HFFc6 (cell line): Measurements from ENCODE around the gene ZSCAN22. TPM values are rescaled to one million over a fixed set of nuclear protein-coding genes. Genes with fewer than 3 reads are reported as not detected.

Source experiments
- DNase-seq: peaks from one replicate; pipeline ENCODE4 v3.0.0-alpha.2; 2018
- H3K27ac Mint-ChIP-seq: 2 replicates; pipeline ENCODE4 v1.8.0; 2020; ENCODE audit warnings: mild to moderate bottlenecking, mixed read lengths
- H3K27me3 Mint-ChIP-seq: 2 replicates; pipeline ENCODE4 v1.8.0; 2021; ENCODE audit warnings: mild to moderate bottlenecking, moderate library complexity, mixed read lengths; ENCODE audit not compliant: insufficient read depth
- H3K36me3 Mint-ChIP-seq: 2 replicates; pipeline ENCODE4 v1.8.0; 2021; ENCODE audit warnings: low read depth, mixed read lengths
- H3K4me1 Mint-ChIP-seq: 2 replicates; pipeline ENCODE4 v1.8.0; 2020; ENCODE audit warnings: low read depth, mixed read lengths
- H3K4me3 Mint-ChIP-seq: 2 replicates; pipeline ENCODE4 v1.8.0; 2020; ENCODE audit warnings: mild to moderate bottlenecking, moderate library complexity, mixed read lengths
- H3K9me3 Mint-ChIP-seq: 2 replicates; pipeline ENCODE4 v1.8.0; 2020; ENCODE audit warnings: mild to moderate bottlenecking, mixed read lengths
- CTCF ChIP-seq: fragments of 200-600 bp; sonication (generic); IDR thresholded peaks from 2 replicates; pipeline ENCODE4 v1.5.0; 2021; ENCODE audit warnings: antibody characterized with exemption, mild to moderate bottlenecking
- long read RNA-seq: library from polyadenylated mRNA; unstranded; transcript quantifications from one replicate; pipeline ENCODE4 v2.0.0, GENCODE V29; 2019
- total RNA-seq, 6 experiments: library from RNA; stranded (reverse); fragmentation: NEBNext Ultra II Directional; extraction: Animal tissue kit (Norgen Biotek cat#: 25700); gene quantifications; 2 replicates in 1 of 6; 3 replicates in 5 of 6; pipeline ENCODE4 v1.2.3, GENCODE V29; 2021

ZSCAN22 gene
- total RNA-seq: 1 to 10 TPM; 2.5 to 3.0 (median 2.8) TPM
- long read RNA-seq, partial matches to known transcripts: 0 of 2 reads
- long read RNA-seq, other reads (novel, unspliced or antisense): 2 of 2 reads

GRCh38 chr19:58326914-58327726 is at the start of gene ZSCAN22:
Gene ZSCAN22, plus strand, starts transcription at chr19:58326994. Its CDS starts 7,809 bp downstream, at chr19:58334803.
- H3K36me3 Mint-ChIP-seq: peaks cover 8% of the 10 kb centered on the region
- H3K27me3 Mint-ChIP-seq: no peaks in the 10 kb centered on the region; the same call in 1 of the 2 replicates
- H3K4me1 Mint-ChIP-seq: peaks cover 18% of the 10 kb centered on the region
- H3K27ac Mint-ChIP-seq: no peak within 1 kb of the TSS
- no peak for TF ChIP-seq CTCF
- H3K4me3 Mint-ChIP-seq: no peak within 1 kb of the TSS
- DNase-seq: peak; percentile 95
- H3K9me3 Mint-ChIP-seq: no peaks in the 10 kb centered on the region

- peaks cover 41% of the 10 kb centered on the region for H3K4me1 Mint-ChIP-seq
- peaks cover 2% of the 10 kb centered on the region for H3K27me3 Mint-ChIP-seq
- peaks cover 73% of the 10 kb centered on the region for H3K9me3 Mint-ChIP-seq
- H3K27ac Mint-ChIP-seq: no peak overlapping the region
- peaks cover 66% of the 10 kb centered on the region for H3K36me3 Mint-ChIP-seq
- H3K4me3 Mint-ChIP-seq: peak overlapping the region; percentile 47; the same call in 1 of the 2 replicates
- DNase-seq: no peak
- no peak for TF ChIP-seq CTCF
Observed at GRCh38 chr19:58277197-58277596, 49.6 kb upstream of the ZSCAN22 start.

- Mint-ChIP-seq H3K4me3 (peak overlapping the region; percentile 99), H3K36me3 (peaks cover 64% of the 10 kb centered on the region), H3K27ac (peak overlapping the region; percentile 95), H3K4me1 (peaks cover 41% of the 10 kb centered on the region), H3K27me3 (peaks cover 2% of the 10 kb centered on the region), H3K9me3 (peaks cover 66% of the 10 kb centered on the region)
- no peak for TF ChIP-seq CTCF
- no peak for DNase-seq
Observed at GRCh38 chr19:58277748-58278540, 48.9 kb upstream of the ZSCAN22 start.

GRCh38 chr19:58278541-58279041 is 48.2 kb upstream of the ZSCAN22 start, which contains the start of gene ZNF8:
Gene ZNF8, plus strand, starts transcription at chr19:58278955. Its CDS starts 127 bp downstream, at chr19:58279082.
- H3K36me3 Mint-ChIP-seq: peaks cover 70% of the 10 kb centered on the region
- peaks cover 61% of the 10 kb centered on the region for H3K9me3 Mint-ChIP-seq
- H3K27ac Mint-ChIP-seq: peak within 1 kb of the TSS; percentile 95
- peak; percentile 98 for DNase-seq
- H3K4me3 Mint-ChIP-seq: peak within 1 kb of the TSS; percentile 99
- TF ChIP-seq CTCF: peak; percentile 42; the same call in 1 of the 2 replicates
- peaks cover 2% of the 10 kb centered on the region for H3K27me3 Mint-ChIP-seq
- peaks cover 41% of the 10 kb centered on the region for H3K4me1 Mint-ChIP-seq
